HG03432 (cell line): ENCODE data around the gene PDS5A.
"Not testable (repeated sequence)": the region's sequence is repeated elsewhere in the genome, so short reads cannot be mapped to it uniquely, and the experiment has no call there.

Experiments used
- ATAC-seq: cut with Tn5 transposase; IDR thresholded peaks from one replicate; pipeline ENCODE4 v1.9.1; 2021; ENCODE audit warnings: mild to moderate bottlenecking, moderate library complexity; ENCODE audit not compliant: unreplicated experiment

Gene PDS5A

DNA sequence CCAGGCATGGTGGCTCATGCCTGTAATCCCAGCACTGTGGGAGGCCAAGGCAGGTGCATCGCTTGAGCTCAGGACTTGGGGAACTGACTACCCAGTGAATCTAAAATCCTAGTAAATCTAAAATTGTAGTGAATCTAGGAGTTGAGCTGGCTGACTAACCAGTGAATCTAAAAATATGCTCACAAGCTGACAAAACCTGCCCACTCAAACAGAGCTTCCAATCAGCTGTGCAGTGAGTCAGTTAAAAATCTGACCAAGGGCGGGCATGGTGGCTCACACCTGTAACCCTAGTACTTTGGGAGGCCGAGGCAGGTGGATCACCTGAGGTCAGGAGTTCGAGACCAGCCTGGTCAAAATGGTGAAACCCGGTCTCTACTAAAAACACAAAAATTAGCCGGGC is 72.7 kb downstream of the PDS5A start:
- ATAC-seq = not testable (repeated sequence)

DNA sequence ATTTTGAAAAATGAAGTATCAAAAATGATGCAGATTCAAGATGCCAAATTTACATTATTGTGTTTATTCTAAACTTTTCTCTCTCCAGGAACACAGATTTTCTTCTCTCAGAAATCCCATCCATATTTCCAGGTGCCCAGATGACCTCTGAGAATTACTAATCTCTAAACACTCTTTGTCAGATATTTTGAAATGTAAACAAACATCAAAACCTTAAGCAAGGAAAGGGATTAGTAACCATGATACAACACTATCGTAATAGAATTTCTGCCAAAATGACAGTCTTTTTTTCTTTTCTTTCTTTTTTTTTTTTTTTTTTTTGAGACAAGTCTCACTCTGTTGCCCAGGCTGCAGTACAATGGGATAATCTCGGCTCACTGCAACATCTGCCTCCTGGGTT is 76.7 kb downstream of the PDS5A start:
- no peak for ATAC-seq

DNA sequence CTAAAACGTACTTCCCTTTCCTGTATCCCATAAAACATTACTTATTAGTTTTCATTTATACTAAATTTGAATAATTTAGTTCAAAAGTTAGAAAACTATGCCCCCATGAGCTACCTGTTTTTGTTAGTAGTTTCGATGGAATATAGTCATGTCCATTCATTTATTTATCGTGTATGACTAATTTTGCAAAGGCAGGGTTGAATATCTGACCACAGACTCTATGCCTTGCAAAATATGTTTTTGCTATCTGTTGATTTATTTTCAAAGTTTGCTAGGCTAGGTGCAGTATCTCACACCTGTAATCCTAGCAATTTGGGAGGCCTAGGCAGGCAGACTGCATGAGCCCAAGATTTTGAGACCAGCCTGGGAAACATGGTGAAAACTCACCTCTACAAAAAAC is 78.4 kb downstream of the PDS5A start:
- ATAC-seq = no peak

DNA sequence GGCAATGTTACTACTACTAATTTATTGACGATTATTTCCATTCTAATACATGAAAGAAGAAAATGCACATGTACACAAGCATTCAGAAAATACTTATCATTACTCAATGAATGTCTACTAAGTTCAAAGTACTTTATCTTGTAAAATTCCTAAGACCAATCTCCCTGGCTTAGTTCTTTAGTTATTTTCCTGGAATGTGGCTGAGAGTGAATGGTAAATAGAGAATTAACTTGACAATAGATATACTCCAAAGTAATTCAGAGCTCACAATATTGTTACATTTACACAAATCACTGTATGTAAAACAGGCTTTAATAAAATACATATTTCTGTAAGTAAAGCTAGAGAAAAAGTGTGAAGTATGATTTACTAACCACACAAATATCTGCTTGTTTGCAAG is 79.7 kb downstream of the PDS5A start:
- no peak for ATAC-seq

DNA sequence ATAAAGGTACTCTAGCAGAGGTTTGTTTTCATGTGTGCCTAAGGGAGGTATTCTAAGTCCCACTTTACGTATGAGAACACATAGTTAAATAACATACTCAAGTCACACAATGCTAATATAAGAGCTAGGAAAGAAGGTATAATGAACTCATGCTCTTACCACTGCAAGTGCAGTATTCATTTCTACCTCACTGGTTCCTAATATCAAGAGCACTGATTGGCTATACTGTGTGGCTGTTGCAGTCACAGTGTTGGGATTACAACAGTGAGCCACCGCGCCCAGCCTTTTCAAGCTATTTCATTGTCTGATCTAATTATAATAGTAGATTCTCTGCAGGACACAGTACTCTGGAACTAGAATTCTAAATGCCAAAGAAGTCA is 84.0 kb downstream of the PDS5A start:
- ATAC-seq = no peak

DNA sequence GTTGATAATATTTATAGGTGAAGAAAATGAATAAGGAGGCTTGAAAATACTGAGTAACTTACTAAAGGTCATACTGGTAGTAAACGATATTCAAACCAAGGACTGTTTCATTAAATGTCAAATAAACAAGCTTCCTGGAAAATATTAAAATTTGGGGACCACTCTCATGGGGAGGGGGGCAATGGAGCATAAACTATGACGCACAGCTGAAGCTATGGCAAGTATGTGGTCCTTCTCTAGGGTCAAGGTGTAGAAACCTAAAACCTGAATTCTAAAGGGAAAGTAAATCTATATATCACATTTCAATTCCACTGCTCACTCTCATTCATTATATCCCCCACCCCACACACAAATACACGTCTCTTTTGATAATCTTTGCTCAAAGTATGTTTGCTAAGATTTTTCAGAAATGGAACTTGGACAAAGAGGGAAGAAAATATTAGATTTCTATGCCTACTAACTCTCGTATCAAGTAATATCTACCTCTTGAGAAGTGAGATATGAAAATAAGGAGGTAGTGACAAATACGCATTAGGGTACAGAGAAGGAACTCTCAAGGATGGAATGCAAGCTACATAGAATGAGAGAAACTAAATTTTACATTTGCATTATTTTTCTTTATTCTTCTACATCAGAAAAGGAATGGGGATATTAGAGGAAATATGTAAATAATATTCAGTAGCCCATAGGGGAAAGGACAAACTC is 84.6 kb downstream of the PDS5A start:
- no peak for ATAC-seq

DNA sequence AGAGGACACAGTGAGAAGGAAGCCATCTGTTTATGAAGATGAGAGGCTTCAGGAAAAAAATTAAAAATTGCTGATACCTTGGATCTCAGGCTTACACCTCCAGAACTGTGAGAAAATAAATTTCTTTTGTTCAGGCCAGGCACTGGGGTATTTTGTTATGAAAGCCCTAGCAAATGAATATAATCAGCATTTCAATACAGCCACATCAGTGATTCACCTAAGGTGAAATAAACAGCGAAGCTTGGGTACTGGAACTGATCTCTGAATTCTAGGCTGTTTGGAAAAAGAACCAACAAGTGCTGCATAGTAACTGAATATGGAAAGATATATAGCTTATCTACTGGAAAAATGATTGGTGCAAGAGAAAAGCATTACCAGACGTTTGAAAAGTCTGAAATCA is 88.5 kb downstream of the PDS5A start:
- no peak for ATAC-seq

DNA sequence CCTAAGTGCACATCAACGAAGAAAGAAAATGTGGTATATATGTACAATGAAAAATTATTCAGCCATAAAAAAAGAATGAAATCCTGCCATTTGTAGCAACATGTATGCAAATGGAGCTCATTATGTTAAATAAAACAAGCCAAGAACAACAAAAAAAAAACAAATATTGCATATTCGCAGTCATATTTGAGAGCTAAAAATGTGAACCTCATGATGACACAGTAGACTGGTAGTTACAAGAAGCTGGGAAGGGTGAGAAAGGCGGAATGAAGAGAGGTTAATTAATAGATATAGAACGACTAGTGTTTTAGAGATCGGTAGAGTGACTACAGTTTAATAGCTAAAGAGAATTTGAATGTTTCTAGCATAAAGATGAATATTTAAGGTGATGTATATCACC is 89.2 kb downstream of the PDS5A start:
- no peak for ATAC-seq

DNA sequence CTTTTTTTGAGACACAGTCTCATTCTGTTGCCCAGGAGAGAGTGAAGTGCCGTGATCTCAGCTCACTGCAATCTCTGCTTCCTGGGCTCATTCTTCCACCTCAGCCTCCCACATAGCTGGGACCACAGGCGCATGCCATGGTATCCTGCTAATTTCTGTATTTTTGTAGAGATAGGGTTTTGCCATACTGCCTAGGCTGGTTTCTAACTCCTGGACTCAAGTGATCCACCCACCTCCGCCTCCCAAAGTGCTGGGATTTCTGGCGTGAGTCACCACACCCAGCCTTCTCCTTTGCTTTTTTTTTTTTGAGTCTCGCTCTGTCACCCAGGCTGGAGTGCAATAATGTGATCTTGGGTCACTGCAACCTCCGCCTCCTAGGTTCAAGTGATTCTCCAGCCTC is 94.1 kb downstream of the PDS5A start:
- ATAC-seq = no peak

DNA sequence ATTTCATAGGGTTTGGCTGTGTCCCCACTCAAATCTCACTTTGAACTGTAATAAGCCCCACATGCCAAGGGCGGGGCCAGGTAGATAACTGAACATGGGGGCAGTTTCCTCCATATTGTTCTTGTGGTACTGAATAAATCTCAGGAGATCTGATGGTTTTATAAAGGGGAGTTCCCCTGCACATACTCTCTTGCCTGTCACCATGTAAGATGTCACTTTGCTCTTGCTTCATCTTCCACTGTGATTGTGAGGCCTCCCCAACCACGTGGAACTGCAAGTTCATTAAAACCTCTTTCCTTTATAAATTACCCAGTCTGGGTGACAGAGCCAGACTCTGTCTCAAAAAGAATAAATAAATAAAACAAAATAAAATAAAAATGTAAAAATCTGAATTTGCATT is 95.9 kb downstream of the PDS5A start:
- no peak for ATAC-seq

DNA sequence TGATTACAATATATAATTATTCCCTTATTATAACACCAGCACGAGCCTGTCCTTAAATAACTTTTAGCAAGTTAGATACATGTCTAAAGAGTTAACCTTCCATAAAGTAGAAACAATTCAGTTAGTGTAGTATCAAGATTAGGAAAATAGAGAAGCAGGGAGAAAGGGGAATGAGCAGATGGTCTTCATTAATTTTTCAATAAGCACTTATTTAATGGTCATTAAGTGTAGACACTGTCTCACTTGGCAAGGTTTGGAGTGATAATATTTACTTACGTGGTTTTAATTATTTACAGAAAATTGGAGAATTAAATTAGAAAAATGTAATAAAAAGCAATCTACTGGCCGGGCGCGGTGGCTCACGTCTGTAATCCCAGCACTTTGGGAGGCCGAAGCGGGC is 99.7 kb downstream of the PDS5A start:
- ATAC-seq = no peak

DNA sequence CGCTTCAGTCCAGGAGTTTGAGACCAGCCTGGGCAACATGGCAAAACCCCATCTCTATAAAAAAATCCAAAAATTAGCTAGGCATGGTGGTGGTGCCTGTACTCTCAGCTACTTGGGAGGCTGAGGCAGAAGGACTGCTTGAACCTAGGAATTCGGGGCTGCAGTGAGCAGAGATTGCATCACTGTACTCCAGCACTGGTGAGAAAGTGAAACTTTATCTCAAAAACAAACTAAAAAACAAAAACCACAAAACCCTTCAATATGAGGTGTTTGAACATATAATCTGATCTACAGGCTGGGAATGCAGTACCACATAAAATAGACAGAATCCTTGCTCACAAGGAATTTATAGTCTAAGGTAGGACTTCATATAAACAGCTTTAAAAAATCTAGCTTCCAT is 103.9 kb downstream of the PDS5A start:
- no peak for ATAC-seq

DNA sequence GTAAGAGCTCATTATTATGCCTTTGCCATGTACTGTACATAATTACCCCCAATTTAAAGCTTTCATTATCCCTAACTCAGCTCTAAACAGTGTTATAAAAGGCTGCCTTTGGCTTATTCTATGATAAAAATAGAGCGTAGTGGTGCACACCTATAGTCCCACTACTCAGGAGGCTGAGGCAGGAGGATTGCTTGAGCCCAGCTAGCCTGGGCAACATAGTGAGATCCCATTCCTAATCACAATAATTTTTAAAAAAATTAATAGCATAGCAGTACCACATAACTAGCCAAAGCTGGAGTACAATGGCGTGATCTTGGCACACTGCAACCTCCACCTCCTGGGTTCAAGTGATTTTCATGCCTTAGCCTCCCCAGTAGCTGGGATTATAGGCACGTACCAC is 112.4 kb downstream of the PDS5A start:
- ATAC-seq = no peak

DNA sequence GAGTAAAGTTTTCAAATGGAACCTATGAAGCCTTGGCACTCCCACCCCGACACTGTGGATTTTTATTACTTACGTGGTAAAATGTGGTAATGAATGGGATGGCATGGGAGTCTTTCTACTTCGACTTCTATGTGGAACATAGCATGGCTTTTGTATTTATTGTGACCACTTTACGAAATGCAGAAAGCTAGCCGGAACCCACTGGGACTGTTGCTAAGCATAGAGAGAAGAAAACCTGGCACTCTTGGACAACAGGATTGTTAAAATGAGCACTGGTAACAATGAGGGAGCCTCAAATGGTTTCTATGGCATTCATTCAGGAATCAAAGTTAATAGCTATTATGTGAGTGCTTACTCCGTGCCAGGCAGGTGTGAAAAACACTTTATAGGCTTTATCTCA is 113.3 kb downstream of the PDS5A start:
- no peak for ATAC-seq

DNA sequence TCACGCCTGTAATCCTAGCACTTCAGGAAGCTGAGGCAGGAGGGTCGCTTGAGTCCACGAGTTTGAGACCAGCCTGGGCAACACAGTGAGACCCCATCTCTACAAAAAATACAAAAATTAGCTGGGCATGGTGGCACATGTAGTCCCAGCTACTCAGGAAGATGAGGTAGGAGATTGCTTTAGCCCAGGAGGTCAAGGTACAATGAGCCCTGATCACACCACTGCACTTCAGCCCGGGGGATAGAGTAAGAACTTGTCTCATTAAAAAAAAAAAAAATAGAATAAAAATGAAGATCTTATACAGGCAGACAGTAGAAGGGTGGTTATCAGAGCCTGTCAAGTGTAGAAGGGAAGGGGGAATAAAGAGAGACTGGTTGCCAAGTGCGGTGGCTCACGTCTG is 116.9 kb downstream of the PDS5A start:
- ATAC-seq = no peak

DNA sequence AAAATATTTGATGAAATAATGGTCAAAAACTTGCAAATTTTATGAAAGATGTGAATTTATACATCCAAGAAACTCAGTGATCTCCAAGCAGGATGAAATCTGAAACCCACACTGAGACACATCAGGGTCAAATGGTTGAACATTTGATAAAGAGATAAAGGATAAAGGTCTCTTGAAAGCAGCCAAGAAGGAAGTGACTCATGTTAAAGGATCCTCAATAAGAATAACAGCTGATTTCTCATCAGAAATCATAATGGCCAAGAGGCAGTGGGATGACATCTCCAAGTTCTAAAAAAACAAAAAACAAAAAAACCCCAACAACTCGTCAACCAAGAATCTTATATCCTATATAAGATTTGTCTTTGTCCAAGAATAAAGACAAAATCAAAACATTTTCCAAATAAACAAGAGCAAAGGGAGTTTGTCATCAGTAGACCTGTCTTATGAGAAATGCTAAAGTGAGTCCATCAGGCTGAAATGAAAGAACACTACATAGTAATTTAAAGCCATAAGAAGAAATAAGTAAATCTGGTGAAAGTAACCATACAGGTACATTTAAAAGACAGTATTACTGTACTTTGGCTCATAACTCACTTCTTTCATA is 121.7 kb downstream of the PDS5A start:
- no peak for ATAC-seq

DNA sequence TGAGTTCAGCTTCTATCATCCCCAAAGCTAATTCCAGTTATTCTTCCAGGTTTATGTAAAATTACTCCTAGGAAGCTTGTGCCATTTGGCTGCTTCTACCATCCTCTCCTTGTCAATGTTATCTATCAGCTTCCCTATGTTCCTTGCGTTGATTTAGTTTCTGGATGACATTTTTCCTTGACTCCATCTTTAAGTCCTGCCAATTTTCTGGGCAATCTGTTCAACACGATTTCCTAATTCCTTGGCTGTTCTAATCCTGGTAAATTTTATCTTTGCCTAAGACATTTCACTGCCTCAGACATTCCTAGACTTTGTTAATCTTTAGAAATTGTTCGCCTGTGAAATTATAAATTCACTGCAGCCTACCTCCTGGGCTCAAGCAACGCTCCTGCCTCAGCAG is 125.1 kb downstream of the PDS5A start:
- no peak for ATAC-seq

DNA sequence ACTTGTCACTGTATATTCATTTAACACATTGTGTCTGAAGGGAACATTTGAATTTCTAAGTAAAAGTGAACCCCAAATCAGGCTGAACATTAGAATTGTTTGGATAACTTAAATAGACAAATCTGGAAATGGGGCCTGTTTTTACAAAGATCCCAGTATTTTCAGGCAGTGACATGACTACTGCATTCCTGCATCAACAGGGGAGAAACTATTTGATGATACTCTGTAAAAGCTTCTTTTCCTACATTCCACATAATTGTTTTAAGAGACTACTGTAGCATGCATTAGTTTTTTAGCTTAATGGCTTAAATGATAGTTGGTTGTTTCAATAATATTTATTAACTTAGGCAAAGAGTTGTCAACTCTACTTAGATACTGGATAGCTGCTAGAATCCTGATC is 127.0 kb downstream of the PDS5A start:
- ATAC-seq = no peak

DNA sequence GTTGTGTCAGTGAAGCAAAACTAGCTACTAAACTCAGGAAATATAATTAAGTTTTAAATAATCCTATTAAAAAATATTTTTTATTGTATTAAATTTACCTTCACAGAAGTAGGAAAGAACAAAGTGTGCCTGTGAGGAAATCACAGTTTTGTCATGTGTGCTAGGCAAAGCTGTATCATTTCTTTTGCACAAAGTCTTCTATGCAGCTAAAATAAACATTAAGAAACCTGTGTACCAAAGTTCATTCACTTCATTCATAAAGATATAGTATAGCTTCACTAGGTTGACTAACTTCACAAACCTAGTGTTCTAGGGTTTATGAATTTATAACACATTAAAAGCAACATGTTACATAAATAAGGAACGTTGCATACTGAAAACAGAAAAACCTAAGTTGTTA is 131.0 kb downstream of the PDS5A start:
- ATAC-seq = no peak

DNA sequence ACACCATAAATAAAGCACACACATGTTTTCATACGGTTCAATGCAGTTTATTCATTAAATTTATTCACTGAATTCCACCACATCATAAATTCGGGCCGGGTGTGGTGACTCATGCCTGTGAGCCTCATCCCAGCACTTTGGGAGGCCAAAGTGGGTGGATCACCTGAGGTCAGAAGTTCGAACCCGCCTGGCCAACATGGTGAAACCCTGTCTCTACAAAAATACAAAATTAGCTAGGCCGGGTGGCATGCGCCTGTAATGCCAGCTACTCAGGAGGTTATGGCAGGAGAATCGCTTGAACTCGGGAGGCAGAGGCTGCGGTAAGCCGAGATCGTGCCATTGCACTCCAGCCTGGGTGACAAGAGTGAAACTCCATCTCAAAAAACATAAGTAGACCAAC is 131.6 kb downstream of the PDS5A start:
- ATAC-seq = no peak

DNA sequence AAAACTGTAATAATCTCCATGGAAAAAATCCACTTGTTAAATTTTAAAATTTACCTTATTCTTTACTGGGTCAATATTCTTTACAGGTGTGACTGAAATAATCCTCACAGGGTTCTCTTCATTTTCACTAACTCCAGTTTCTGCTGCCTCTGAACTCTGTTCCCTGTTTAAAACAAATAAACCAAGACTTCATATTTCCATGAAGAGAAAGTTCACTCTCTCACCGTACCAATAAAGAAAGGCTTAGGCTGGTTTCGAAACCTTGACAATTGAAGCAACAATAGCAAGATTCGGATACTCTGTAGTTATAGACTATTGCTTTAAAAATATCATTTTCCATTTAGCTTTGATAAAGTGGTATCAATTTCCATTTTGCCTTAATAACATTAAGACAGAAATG is 135.8 kb downstream of the PDS5A start:
- no peak for ATAC-seq

DNA sequence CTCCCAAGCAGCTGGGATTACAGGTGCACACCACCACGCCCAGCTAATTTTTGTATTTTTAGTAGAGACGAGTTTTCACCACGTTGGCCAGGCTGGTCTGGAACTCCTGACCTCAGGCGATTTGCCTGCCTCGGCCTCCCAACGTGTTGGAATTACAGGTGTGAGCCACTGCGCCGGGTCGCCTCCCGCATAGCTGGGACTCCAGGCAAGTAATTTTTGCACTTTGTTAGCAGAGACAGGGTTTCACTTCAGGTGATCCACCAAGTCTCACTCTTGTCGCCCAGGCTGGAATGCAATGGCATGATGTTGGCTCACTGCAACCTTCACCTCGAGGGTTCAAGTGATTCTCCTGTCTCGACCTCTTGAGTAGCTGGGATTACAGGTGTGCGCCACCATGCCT is 137.2 kb downstream of the PDS5A start:
- ATAC-seq = not testable (repeated sequence)

DNA sequence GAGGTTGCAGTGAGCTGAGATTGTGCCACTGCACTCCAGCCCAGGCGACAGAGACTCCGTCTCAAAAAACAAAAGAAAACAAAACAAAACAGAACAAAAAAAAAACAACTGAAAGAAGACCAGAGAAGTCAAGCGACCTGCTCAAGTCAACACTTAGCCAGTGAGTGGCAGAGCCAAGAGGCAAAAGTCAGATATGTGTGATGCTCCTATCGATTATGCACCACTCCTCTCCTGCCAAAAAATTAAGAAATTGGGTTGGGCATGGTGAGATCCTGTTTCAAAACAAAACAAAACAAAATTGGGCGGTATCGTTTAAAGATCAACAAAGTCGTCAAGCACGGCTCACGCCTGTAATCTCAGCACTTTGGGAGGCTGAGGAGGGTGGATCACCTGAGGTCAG is 137.7 kb downstream of the PDS5A start:
- ATAC-seq = no peak
